Measurements from ENCODE around the gene PARN. TPM values are rescaled to one million over a fixed set of nuclear protein-coding genes. Genes with fewer than 3 reads are reported as not detected.

The PARN gene
- total and polyA plus RNA-seq, 2 of the 8 experiments (the other 6 are each of a cell fraction or from before 2014, with no cell fraction given): 24.5 to 44.6 TPM

- no peak overlapping the region for H3K27ac ChIP-seq (ENCODE audit: low read depth, low read length)
- no peaks in the 10 kb centered on the region for H3K27me3 ChIP-seq (replicated peaks in 1 of 4; ENCODE audit: control insufficient read depth in 3 of 4, extremely low read depth in 1 of 4, insufficient read depth in 3 of 4, low read length in 3 of 4)
- no peak overlapping the region for H2BK20ac ChIP-seq (ENCODE audit: low read length)
- H3K9me3 ChIP-seq (ENCODE audit: insufficient read depth in 2 of 2, low read depth in 1 of 2, low read length in 1 of 2): peaks cover 4 to 11% of the 10 kb centered on the region in 2 experiments; a peak in 2 of 4 replicates
- H3K79me1 ChIP-seq (ENCODE audit: low read depth, low read length): no peaks in the 10 kb centered on the region
- H3K14ac ChIP-seq (ENCODE audit: insufficient read length): no peak overlapping the region
- ChIA-PET CTCF (ENCODE audit: partially characterized antibody) (interaction anchor here (2.4 kb wide), 1 partner anchor 27 kb away, joined by 5 read pairs; no protein-coding TSS in a partner anchor), POLR2A (ENCODE audit: partially characterized antibody) (interaction anchor here (0.8 to 1.8 kb wide), 2 partner anchors 10 to 23 kb away, joined by 3 to 6 read pairs; no protein-coding TSS in a partner anchor)
- DNase-seq (ENCODE audit: low read depth in 1 of 2, low spot score in 2 of 2): no peak
- H3K4me1 ChIP-seq (replicated peaks in 1 of 4; ENCODE audit: control insufficient read depth in 3 of 4, insufficient read depth in 4 of 4, low read length in 3 of 4): no peaks in the 10 kb centered on the region; a peak in 2 of 7 replicates
- no peaks in the 10 kb centered on the region for H4K20me1 ChIP-seq (replicated peaks in 1 of 2; ENCODE audit: control insufficient read depth in 1 of 2, insufficient read depth in 2 of 2, low read length in 2 of 2)
- H3K79me2 ChIP-seq (ENCODE audit: control insufficient read depth in 1 of 2, insufficient read depth in 2 of 2, low read length in 2 of 2): no peaks in the 10 kb centered on the region
- H3K18ac ChIP-seq (ENCODE audit: extremely low read depth, low read length): no peak overlapping the region
- H3K23me2 ChIP-seq (ENCODE audit: low read depth, low read length): no peaks in the 10 kb centered on the region
- WGBS, 2 experiments (ENCODE audit: extremely low coverage in 1 of 2, insufficient coverage in 1 of 2, insufficient read length in 1 of 2, insufficient replicate concordance in 2 of 2, low coverage in 1 of 2, low lambda C conversion rate in 2 of 2, missing lambda C conversion rate in 1 of 2): 90% methylated on average over 2 of the region's 2 CpGs; no CpG with 5 or more reads in 1 of the 2 experiments
- no peak overlapping the region for H3K4ac ChIP-seq (replicated peaks; ENCODE audit: insufficient read length, low read depth, low read length)
- no peak overlapping the region for H4K91ac ChIP-seq (replicated peaks; ENCODE audit: insufficient read length, low read length)
- no peak overlapping the region for H2BK12ac ChIP-seq (ENCODE audit: low read depth, low read length)
- no peak for TF ChIP-seq TAF1 (IDR thresholded peaks at IDR 0.05; ENCODE audit: low read depth, low read length)
- TF ChIP-seq TCF12 (IDR thresholded peaks at IDR 0.05; ENCODE audit: low read depth, low read length): no peak
- no peak for TF ChIP-seq E2F6 (IDR thresholded peaks at IDR 0.05)
- no peak for TF ChIP-seq SRF (IDR thresholded peaks at IDR 0.05; ENCODE audit: low read depth, low read length)
- no peak for TF ChIP-seq HDAC2 (IDR thresholded peaks at IDR 0.05; ENCODE audit: borderline replicate concordance in 1 of 2, low read depth in 2 of 2, low read length in 2 of 2)
- TF ChIP-seq POU5F1 (IDR thresholded peaks at IDR 0.05; ENCODE audit: low read depth, low read length): no peak
- no peak for TF ChIP-seq RXRA (IDR thresholded peaks at IDR 0.05; ENCODE audit: insufficient read depth, low read depth, low read length)
- no peak for TF ChIP-seq BRCA1 (IDR thresholded peaks at IDR 0.05; ENCODE audit: low read depth, low read length)
- H2AFZ ChIP-seq (ENCODE audit: low read length): no peak overlapping the region
- no peak overlapping the region for H3K56ac ChIP-seq (replicated peaks; ENCODE audit: insufficient read length, low read depth, low read length)
- no peak for FAIRE-seq
- H3K4me3 ChIP-seq (ENCODE audit: extremely low read depth in 1 of 4, insufficient read depth in 2 of 4, low read depth in 3 of 4, low read length in 4 of 4): no peak overlapping the region
- no peak overlapping the region for H3K4me2 ChIP-seq (ENCODE audit: insufficient read depth in 1 of 2, low read depth in 2 of 2, low read length in 2 of 2)
- H4K5ac ChIP-seq (ENCODE audit: insufficient read length, low read depth, low read length): no peak overlapping the region
- no peak overlapping the region for H2BK120ac ChIP-seq (replicated peaks; ENCODE audit: low read depth, low read length)
- no peak overlapping the region for H3K23ac ChIP-seq (ENCODE audit: insufficient read length)
- H3K36me3 ChIP-seq (ENCODE audit: control insufficient read depth in 2 of 4, insufficient read depth in 4 of 4, low read length in 3 of 4): peaks cover 3 to 28% (median 19%) of the 10 kb centered on the region in 4 experiments; a peak in 5 of 8 replicates
- no peak overlapping the region for H2AK5ac ChIP-seq (ENCODE audit: low read depth, low read length)
- H2BK15ac ChIP-seq (ENCODE audit: low read length): no peak overlapping the region
- no peak overlapping the region for H4K8ac ChIP-seq (ENCODE audit: extremely low read depth, insufficient read depth, low read length)
- no peak overlapping the region for H3K9ac ChIP-seq (replicated peaks in 1 of 4; ENCODE audit: extremely low read depth in 1 of 4, low read depth in 3 of 4, low read length in 3 of 4)
- H2BK5ac ChIP-seq (ENCODE audit: low read depth, low read length): no peak overlapping the region
Observed at GRCh38 chr16:14572535-14572934, 57.5 kb downstream of the PARN start.
